Mucosa of descending colon (tissue), 3 donors: Measurements from ENCODE around the gene GPRC5C. TPM values are rescaled to one million over a fixed set of nuclear protein-coding genes. Genes with fewer than 3 reads are reported as not detected.
"Not testable (repeated sequence)": the region's sequence is repeated elsewhere in the genome, so short reads cannot be mapped to it uniquely, and the experiment has no call there.

Experiments used
- ATAC-seq: fragments of 200-7000 bp; cut with Tn5 transposase; one replicate; pipeline ENCODE4 v1.9.1; 2020; ENCODE audit warnings: mild to moderate bottlenecking, moderate library complexity
- DNase-seq, 3 donors: peaks; one replicate each; pipeline ENCODE4 v3.0.0-alpha.2; 2020
- H3K36me3 ChIP-seq: fragments of 200-600 bp; one replicate; pipeline ENCODE4 v1.8.0; 2021; ENCODE audit warnings: low read depth, mild to moderate bottlenecking
- H3K4me1 ChIP-seq: fragments of 200-600 bp; one replicate; pipeline ENCODE4 v1.8.0; 2021; ENCODE audit warnings: low read depth, mild to moderate bottlenecking
- H3K4me3 ChIP-seq: fragments of 200-600 bp; one replicate; pipeline ENCODE4 v1.8.0; 2021; ENCODE audit warnings: mild to moderate bottlenecking
- H3K9me3 ChIP-seq: fragments of 200-600 bp; one replicate; pipeline ENCODE4 v1.8.0; 2021; ENCODE audit warnings: mild to moderate bottlenecking
- intact Hi-C, 2 donors: fragments of 100-400 bp; cut with DNase I in 1 of 2; cut with micrococcal nuclease in 1 of 2; formaldehyde crosslinking; loops; one replicate each; pipeline versions ENCODE4 v1.11.0 to v1.11.1; 2022; cut with DNase I, micrococcal nuclease
- total RNA-seq, 3 donors: library from RNA; stranded (reverse); fragmentation: NEBNext Ultra II Directional in 2 of 3; extraction: Animal tissue kit (Norgen Biotek cat#: 25700) in 2 of 3; gene quantifications; one replicate each; pipeline versions ENCODE4 v1.2.1 to v1.2.4, GENCODE V29; 2021 to 2023
- TF ChIP-seq, protein P1 (sequence below): fragments of 200-600 bp; IDR thresholded peaks from one replicate; pipeline ENCODE4 v1.8.0; 2022; ENCODE audit warnings: antibody characterized with exemption, mild to moderate bottlenecking
- donor health status: DM: no; HTN: no; CAD: no; lungs with moderate emphysema.
- donor health status: DM: no; HTN: no; CAD: no.
- donor health status: DM: no; HTN: yes; CAD: no.

GPRC5C gene
- total RNA-seq, 3 donors from 2014 or later = 62.2 to 172 (median 139) TPM

DNA sequence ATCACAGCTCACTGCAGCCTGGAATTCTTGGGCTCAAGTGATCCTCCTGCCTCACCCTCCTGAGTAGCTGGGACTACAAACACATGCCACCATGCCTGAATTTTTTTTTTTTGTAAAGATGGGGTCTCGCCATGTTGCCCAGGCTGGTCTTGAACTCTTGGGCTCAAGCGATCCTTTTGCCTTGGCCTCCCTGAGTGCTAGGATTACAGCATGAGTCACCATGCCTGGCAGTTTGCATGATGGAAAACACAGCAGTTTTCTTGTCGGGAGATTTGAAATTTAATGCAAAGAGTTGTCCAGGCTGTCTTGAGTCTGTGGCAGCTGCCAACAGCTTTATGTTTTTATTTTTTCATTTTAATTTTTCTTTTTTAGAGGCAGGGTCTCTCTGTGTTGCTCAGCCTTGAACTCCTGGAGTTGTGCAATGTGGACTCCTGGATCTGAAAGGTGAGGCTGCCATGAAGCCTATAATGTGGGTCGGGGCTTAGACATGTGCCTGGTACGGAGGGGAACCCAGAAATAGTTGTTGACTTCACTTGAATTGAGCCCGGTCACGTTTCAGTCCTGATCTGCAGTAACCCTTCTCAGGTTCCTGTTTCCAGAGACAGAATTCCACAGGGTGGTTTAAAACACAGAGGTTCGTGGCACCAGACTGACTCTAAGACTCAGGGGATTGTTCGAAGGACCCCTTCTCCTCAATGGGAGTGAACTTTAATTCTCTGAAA, 53.3 kb downstream of the GPRC5C start:
- intact Hi-C loops = no loop called here
- DNase-seq (no peak), ATAC-seq (no peak)
- Histone ChIP-seq H3K4me3 (no peak overlapping the region), H3K9me3 (no peaks in the 10 kb centered on the region), H3K36me3 (no peaks in the 10 kb centered on the region), H3K4me1 (peaks cover 3% of the 10 kb centered on the region)
- TF ChIP-seq, protein P1, sequence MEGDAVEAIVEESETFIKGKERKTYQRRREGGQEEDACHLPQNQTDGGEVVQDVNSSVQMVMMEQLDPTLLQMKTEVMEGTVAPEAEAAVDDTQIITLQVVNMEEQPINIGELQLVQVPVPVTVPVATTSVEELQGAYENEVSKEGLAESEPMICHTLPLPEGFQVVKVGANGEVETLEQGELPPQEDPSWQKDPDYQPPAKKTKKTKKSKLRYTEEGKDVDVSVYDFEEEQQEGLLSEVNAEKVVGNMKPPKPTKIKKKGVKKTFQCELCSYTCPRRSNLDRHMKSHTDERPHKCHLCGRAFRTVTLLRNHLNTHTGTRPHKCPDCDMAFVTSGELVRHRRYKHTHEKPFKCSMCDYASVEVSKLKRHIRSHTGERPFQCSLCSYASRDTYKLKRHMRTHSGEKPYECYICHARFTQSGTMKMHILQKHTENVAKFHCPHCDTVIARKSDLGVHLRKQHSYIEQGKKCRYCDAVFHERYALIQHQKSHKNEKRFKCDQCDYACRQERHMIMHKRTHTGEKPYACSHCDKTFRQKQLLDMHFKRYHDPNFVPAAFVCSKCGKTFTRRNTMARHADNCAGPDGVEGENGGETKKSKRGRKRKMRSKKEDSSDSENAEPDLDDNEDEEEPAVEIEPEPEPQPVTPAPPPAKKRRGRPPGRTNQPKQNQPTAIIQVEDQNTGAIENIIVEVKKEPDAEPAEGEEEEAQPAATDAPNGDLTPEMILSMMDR = no peak

DNA sequence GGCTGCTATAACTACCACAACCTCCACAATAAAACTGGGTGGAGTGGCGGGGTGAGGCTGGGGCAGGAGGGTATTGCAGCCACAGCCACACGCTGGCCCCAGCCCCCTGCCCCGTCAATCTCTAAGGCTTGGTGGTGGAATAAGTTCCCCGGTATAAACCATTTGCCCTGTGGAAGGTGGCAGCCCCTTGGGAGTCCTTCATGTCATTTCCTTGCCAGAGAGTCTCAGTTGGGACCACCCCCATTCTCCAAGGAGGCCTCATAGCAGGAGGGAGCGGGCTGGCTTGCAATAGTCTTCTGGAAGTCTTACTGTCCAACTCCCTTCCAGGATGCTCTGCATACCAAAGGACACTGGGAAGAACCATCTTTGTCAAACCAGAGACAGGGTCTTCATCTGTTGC, 54.0 kb downstream of the GPRC5C start:
- TF ChIP-seq, protein P1 = no peak
- DNase-seq (peak in 1 of 3 donors; percentile 27), ATAC-seq (peak; percentile 46)
- H3K4me3 ChIP-seq = no peak overlapping the region
- peaks cover 3% of the 10 kb centered on the region for H3K4me1 ChIP-seq
- intact Hi-C loops = no loop called here
- H3K36me3 ChIP-seq = no peaks in the 10 kb centered on the region
- no peaks in the 10 kb centered on the region for H3K9me3 ChIP-seq

DNA sequence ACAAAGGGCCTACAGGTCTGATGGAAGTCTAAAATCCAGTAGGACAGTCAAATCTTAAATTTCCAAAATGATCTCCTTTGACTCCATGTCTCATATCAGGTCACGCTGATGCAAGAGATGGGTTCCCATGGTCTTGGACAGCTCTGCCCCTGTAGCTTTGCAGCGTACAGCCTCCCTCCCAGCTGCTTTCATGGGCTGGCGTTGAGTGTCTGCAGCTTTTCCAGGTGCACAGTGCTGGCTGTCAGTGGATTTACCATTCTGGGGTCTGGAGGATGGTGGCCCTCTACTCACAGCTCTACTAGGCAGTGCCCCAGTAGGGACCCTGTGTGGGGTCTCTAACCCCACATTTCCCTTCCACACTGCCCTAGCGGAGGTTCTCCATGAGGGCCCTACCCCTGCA, 56.4 kb downstream of the GPRC5C start:
- H3K4me3 ChIP-seq, intact Hi-C loops, H3K9me3 ChIP-seq, DNase-seq, H3K36me3 ChIP-seq, ATAC-seq, H3K4me1 ChIP-seq: not testable (repeated sequence)

DNA sequence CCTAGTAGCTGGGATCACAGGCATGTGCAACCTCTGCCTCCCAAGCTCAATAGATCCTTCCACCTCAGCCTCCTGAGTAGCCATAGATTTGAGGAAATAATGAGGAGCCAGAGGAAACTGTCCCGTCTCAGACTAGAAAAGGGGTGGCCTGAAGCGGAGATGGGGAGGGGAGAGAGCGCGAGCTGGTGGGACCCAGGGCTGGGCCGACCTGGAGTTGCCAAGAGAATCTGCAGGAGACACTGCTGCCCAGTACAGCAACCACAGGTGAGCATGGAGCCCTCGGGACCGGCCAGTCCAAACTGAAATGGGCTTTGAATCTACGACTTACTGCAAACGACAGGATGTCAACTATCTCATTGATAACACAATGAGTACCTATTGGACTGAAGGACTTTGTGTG, 58.8 kb downstream of the GPRC5C start:
- Histone ChIP-seq H3K36me3 (no peaks in the 10 kb centered on the region), H3K9me3 (no peaks in the 10 kb centered on the region), H3K4me3 (no peak overlapping the region), H3K4me1 (no peaks in the 10 kb centered on the region)
- intact Hi-C loops = no loop called here
- ATAC-seq (no peak), DNase-seq (no peak)
- TF ChIP-seq, protein P1 = no peak

DNA sequence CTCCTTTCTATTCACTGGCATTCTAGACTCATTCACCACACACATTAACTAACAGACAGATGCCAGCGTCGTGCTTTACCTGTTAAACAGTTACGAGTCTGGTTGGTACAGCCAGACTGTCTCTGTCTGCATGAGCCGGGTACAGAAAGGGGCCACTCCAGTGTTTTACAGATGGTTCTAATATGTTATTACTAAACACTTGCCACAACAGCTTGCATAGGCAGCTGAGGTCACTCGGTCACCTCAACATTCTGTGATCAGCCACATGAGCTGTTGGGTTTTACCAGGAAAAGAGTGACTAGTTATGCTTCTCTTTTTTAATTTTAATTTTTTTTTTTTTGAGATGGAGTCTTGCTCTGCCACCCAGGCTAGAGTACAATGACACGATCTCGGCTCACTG, 59.7 kb downstream of the GPRC5C start:
- intact Hi-C loops = no loop called here
- no peak for ATAC-seq
- no peaks in the 10 kb centered on the region for H3K9me3 ChIP-seq

DNA sequence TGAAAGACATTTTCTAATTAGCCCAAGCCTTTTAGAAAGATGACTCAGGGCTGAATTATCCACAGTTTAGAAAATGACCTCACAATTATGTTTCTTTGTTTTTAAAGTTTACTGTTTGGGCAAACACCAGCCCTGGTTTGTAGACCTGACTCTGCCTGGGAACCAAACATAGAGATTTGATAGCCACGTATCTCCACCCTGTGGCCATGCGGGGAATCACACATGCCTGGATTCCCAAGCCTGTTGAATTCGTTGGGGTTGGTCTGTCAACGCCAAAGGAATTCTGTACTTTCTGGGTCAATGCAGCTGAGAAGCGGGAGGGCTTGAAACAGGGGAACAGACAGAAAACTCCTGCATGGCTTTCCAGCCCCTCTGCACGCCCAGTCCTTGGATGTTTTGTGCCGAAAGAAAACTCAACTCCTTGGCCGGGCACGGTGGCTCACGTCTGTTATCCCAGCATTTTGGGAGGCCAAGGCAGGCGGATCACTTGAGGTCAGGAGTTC, 61.5 kb downstream of the GPRC5C start:
- TF ChIP-seq, protein P1 = peak; percentile 90
- peak; percentile 92 for ATAC-seq
- intact Hi-C loops = no loop called here
- no peaks in the 10 kb centered on the region for H3K36me3 ChIP-seq
- no peak overlapping the region for H3K4me3 ChIP-seq
- no peaks in the 10 kb centered on the region for H3K9me3 ChIP-seq
- no peaks in the 10 kb centered on the region for H3K4me1 ChIP-seq
- DNase-seq = peak in 2 of 3 donors; percentile 85 to 86

More for the DNA sequence above, 59.7 kb downstream of the GPRC5C start:
- Histone ChIP-seq H3K4me1 (no peaks in the 10 kb centered on the region), H3K4me3 (no peak overlapping the region), H3K36me3 (no peaks in the 10 kb centered on the region)
- TF ChIP-seq, protein P1 = no peak
- DNase-seq = no peak

Other genes with a start within 250 kb of the GPRC5C start
- gene RPL38, start 228.4 kb upstream of the GPRC5C start, total RNA-seq = 100 to 1,000 TPM; 617 to 705 (median 692) TPM
- 1 to 10 TPM; 2.5 to 9.1 (median 3.1) TPM for gene TTYH2, start 218.5 kb upstream of the GPRC5C start, total RNA-seq
- gene DNAI2, start 157.9 kb upstream of the GPRC5C start, total RNA-seq = not detected
- 1 to 10 TPM in 2 of 3 donors, under 1 TPM in 1; 0.73 to 7.4 (median 2.4) TPM for gene KIF19, start 105.9 kb upstream of the GPRC5C start, total RNA-seq
- under 1 TPM in 1 of 3 donors, not detected in 2; 0.17 TPM for gene BTBD17, start 70.2 kb upstream of the GPRC5C start, total RNA-seq
- under 1 TPM in 1 of 3 donors, not detected in 2; 0.17 TPM for gene GPR142, start 64.6 kb upstream of the GPRC5C start, total RNA-seq
- 1 to 10 TPM; 3.7 to 7.0 (median 5.2) TPM for gene CD300A, start 34.5 kb downstream of the GPRC5C start, total RNA-seq
- gene CD300LB, start 99.4 kb downstream of the GPRC5C start, total RNA-seq = under 1 TPM in 2 of 3 donors, not detected in 1; 0.27 to 0.28 TPM
- 1 to 10 TPM in 1 of 3 donors, under 1 TPM in 2; 0.26 to 1.7 (median 0.95) TPM for gene CD300C, start 114.0 kb downstream of the GPRC5C start, total RNA-seq
- not detected for gene CD300H, start 135.4 kb downstream of the GPRC5C start, total RNA-seq
- gene CD300LD, start 160.2 kb downstream of the GPRC5C start, total RNA-seq = not detected
- gene CD300E, start 191.7 kb downstream of the GPRC5C start, total RNA-seq = under 1 TPM in 2 of 3 donors, not detected in 1; 0.47 to 0.53 TPM